ENCODE measurements around the gene UXT. TPM values are rescaled to one million over a fixed set of nuclear protein-coding genes. Genes with fewer than 3 reads are reported as not detected.
A peak's percentile ranks its signal among the peaks of the same experiment; 100 is the strongest.

Gene UXT
- total and polyA plus RNA-seq, 7 donors: 67.8 to 172 (median 87.1) TPM

DNA sequence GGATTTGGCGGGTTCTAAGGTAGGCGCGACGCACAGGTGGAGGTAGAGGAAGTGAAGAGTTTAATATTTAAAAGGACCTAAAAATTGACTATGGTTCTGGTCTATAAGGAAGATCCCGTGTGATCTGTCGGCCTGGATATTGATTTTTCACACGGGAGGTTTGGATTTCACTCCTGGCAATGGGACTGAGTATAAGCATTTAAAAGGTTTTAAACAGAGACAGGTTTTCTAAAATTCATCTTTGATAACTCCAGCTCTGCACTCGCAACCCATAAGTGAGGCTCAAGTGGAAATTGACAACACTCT, 394 bp upstream of the UXT start:
- Histone ChIP-seq H3K27me3 (ENCODE audit: insufficient read depth in 3 of 3, low read length in 2 of 3) (no peaks in the 10 kb centered on the region), H3K36me3 (ENCODE audit: insufficient read depth in 1 of 2, low read depth in 1 of 2) (peaks cover 0 to 31% of the 10 kb centered on the region in 2 donors), H3K27ac (peak overlapping the region; percentile 94), H3K4me1 (no peaks in the 10 kb centered on the region), H3K4me3 (peak overlapping the region; percentile 80), H3K9me3 (no peaks in the 10 kb centered on the region)
- intact Hi-C loops (cut with DNase I): loop anchor here in 1 of 2 donors (5.0 to 10.0 kb wide), 2 partner anchors 117 to 515 kb away; partner anchors contain the start of genes NDUFB11 and RBM10
- WGBS, 3 donors: 9 to 33% (median 9%) methylated on average over 8 of the region's 8 CpGs
- DNase-seq (no peak), ATAC-seq (no peak)
- TF ChIP-seq, protein P1, sequence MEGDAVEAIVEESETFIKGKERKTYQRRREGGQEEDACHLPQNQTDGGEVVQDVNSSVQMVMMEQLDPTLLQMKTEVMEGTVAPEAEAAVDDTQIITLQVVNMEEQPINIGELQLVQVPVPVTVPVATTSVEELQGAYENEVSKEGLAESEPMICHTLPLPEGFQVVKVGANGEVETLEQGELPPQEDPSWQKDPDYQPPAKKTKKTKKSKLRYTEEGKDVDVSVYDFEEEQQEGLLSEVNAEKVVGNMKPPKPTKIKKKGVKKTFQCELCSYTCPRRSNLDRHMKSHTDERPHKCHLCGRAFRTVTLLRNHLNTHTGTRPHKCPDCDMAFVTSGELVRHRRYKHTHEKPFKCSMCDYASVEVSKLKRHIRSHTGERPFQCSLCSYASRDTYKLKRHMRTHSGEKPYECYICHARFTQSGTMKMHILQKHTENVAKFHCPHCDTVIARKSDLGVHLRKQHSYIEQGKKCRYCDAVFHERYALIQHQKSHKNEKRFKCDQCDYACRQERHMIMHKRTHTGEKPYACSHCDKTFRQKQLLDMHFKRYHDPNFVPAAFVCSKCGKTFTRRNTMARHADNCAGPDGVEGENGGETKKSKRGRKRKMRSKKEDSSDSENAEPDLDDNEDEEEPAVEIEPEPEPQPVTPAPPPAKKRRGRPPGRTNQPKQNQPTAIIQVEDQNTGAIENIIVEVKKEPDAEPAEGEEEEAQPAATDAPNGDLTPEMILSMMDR (IDR thresholded peaks at IDR 0.05): no peak

DNA sequence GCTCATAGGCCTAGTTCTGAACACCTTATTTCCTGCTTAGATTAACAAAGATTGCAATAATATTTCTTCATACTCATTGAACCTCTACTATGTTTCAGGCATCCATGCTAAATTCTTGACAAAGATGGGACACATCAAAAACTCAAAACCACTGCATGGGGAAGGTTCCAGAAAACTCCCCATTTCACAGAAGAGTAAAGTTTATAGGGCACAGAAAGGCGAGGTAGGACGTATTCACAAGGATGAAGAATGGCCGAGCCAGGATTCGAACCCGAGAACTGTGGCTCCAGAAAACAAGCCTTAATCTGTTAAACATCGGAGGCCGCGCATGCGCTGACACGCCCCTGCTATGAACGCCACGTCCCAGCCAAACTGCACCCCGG, 688 bp downstream of the UXT start:
- Histone ChIP-seq H3K4me1 (no peaks in the 10 kb centered on the region), H3K27ac (peak overlapping the region; percentile 94), H3K9me3 (no peaks in the 10 kb centered on the region), H3K36me3 (ENCODE audit: insufficient read depth in 1 of 2, low read depth in 1 of 2) (peaks cover 0 to 38% of the 10 kb centered on the region in 2 donors), H3K4me3 (peak overlapping the region; percentile 80), H3K27me3 (ENCODE audit: insufficient read depth in 3 of 3, low read length in 2 of 3) (no peaks in the 10 kb centered on the region)
- WGBS, 3 donors: 0 to 41% (median 2%) methylated on average over 13 of the region's 13 CpGs
- intact Hi-C loops (cut with DNase I): loop anchor here in 1 of 2 donors (5.0 to 10.0 kb wide), 2 partner anchors 116 to 513 kb away; partner anchors contain the start of genes NDUFB11 and RBM10
- ATAC-seq: no peak
- DNase-seq: no peak
- TF ChIP-seq, protein P1 (IDR thresholded peaks at IDR 0.05): no peak

DNA sequence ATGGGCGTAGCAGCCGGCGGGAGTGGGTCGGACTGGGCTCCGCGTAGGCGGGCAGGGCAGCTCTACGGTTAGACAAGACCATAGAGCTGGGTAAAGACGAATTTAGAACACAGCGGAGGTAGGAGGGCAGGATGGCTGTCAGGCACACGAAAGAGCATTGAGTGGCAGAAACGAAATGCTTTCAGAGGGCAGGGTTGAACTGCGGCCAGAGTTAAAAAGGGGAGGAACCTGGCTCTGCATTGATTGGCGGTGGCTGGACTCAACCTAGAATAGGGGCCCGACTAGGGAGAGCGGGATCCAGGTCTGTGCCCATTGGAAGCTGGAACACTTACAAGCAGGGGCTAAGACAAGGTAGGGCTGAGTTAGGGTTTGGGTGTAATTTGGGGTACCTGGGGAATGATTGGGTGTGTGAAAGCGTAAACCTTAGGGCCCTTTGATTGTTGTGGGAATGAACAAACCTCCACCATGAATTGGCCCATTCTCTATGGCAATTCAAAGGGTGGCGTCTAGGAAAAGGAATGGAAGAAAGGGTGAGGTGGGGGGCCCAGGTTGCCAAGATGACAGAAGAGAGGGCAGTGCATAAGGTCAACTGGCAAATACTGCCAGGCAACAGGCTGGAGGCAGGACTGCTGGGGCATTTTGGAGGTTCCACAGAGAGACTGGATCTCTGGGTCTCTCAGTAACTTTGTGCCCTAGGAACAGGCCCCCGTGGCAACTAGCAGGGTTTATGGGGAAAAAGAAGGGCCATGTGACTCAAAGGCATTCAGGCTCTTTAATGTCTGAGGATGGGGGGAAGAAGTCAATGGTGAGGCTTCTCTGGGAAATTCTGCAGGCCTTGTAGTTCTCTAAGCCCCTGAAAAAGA, 7.7 kb downstream of the UXT start:
- WGBS, 3 donors: 8 to 41% (median 14%) methylated on average over 16 to 19 of the region's 19 CpGs
- TF ChIP-seq, protein P1 (IDR thresholded peaks at IDR 0.05): no peak
- Histone ChIP-seq H3K4me3 (peak overlapping the region; percentile 60), H3K4me1 (peaks cover 8% of the 10 kb centered on the region), H3K27me3 (ENCODE audit: insufficient read depth in 3 of 3, low read length in 2 of 3) (no peaks in the 10 kb centered on the region), H3K9me3 (no peaks in the 10 kb centered on the region), H3K36me3 (ENCODE audit: insufficient read depth in 1 of 2, low read depth in 1 of 2) (peaks cover 3 to 42% of the 10 kb centered on the region in 2 donors), H3K27ac (peak overlapping the region; percentile 80)
- intact Hi-C loops (cut with DNase I): loop anchor here in 1 of 2 donors (10.0 kb wide), 1 partner anchor 506 kb away; the partner anchor contains the start of genes NDUFB11 and RBM10
- ATAC-seq (peak in 2 of 4 donors; percentile 1 to 34), DNase-seq (no peak)

DNA sequence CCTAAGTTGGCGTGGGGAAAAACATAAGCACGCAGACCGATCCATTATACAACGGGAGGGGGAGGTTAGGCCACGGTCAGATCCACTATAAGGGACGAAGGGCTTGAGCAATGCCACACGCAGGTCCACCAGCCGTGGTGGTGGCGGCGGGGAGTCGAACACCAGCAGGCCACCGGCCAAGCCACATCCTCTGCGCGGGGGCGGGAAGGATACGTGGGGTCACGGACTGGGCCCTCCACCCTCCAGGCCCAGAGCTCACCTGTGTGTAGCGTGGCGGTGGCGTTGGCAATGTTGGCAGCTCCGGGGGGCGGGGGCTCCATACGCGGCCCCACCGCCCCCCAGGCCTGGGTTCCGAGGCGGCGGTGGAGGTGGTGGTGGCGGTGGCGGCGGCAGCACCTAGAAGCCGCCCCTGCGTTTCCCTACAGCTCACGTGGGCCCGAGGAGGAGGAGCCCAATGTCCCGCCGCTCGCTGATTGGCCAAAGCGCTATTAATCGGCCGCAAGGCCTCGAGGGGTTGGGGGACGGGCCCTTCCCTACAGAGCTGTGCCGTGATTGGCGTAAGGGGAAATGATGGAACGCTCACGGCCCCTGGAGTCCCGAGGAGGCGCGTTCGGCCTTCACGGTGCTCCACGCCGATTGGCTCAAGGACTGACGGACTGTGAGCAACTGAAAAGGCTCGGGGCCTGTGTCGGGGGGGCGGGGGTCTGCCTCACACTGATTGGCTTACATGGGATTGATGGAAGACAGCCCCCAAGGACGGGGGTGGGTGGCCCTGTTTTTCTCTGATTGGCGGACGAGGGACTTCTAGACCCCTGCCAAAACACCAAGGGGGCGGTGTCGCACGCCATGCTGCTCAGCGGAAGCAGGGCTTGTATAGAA, 8.6 kb downstream of the UXT start, which contains the start of gene ELK1:
Gene ELK1, minus strand, starts transcription at position 400 of the 879 bp plus-strand sequence. CDS start 9,122 bp downstream, outside the sequence.
- Histone ChIP-seq H3K27ac (peak within 1 kb of the TSS; percentile 87), H3K4me3 (peak within 1 kb of the TSS; percentile 72), H3K36me3 (ENCODE audit: insufficient read depth in 1 of 2, low read depth in 1 of 2) (peaks cover 3 to 34% of the 10 kb centered on the region in 2 donors), H3K9me3 (no peaks in the 10 kb centered on the region), H3K27me3 (ENCODE audit: insufficient read depth in 3 of 3, low read length in 2 of 3) (no peaks in the 10 kb centered on the region), H3K4me1 (peaks cover 8% of the 10 kb centered on the region)
- intact Hi-C loops (cut with DNase I): loop anchor here in 1 of 2 donors (10.0 kb wide), 1 partner anchor 506 kb away; the partner anchor contains the start of genes NDUFB11 and RBM10
- WGBS, 3 donors: 0 to 41% (median 1%) methylated on average over 25 to 65 of the region's 65 CpGs
- ATAC-seq: peak; percentile 93 to 95 (median 95)
- DNase-seq: peak; percentile 95 to 97
- TF ChIP-seq, protein P1 (IDR thresholded peaks at IDR 0.05): no peak

Data from psoas muscle (tissue), 8 donors.